HUES64 (cell line): Measurements from ENCODE around the gene KLRF2.

Experiments
- H3K27ac ChIP-seq: 2 replicates; pipeline ENCODE4 v1.7.0; 2013; ENCODE audit warnings: low read depth, low read length, inconsistent platforms
- H3K27me3 ChIP-seq: 2 replicates; pipeline ENCODE4 v1.6.1; 2013; ENCODE audit warnings: mild to moderate bottlenecking, low read length; ENCODE audit not compliant: insufficient read depth
- H3K36me3 ChIP-seq: 2 replicates; pipeline ENCODE4 v1.6.1; 2013; ENCODE audit warnings: mild to moderate bottlenecking, low read length; ENCODE audit not compliant: insufficient read depth
- H3K4me1 ChIP-seq: 2 replicates; pipeline ENCODE4 v1.6.1; 2013; ENCODE audit warnings: mild to moderate bottlenecking, low read length, moderate library complexity; ENCODE audit not compliant: insufficient read depth
- H3K4me3 ChIP-seq: 2 replicates; pipeline ENCODE4 v1.5.1; 2013; ENCODE audit warnings: mild to moderate bottlenecking, low read length, moderate library complexity
- H3K9ac ChIP-seq: 2 replicates; pipeline ENCODE4 v1.6.1; 2013; ENCODE audit warnings: mild to moderate bottlenecking, low read depth, low read length
- H3K9me3 ChIP-seq: 2 replicates; pipeline ENCODE4 v1.6.1; 2013; ENCODE audit warnings: low read depth, low read length; ENCODE audit not compliant: insufficient read depth
- WGBS: fragments of 150-250, 120-280 bp; methylation state at CpG from one replicate; pipeline ENCODE4 v1.1.7; 2013; ENCODE audit warnings: missing lambda C conversion rate; 5-methylcytosine and 5-hydroxymethylcytosine counted together

The KLRF2 gene

GRCh38 chr12:9888665-9889273 is 7.5 kb downstream of the KLRF2 start:
- no peak overlapping the region for H3K9ac ChIP-seq
- WGBS, result 93% methylated on average over 4 of the region's 4 CpGs

GRCh38 chr12:9895215-9895971 is 14.1 kb downstream of the KLRF2 start:
- Histone ChIP-seq H3K27me3 (no peaks in the 10 kb centered on the region), H3K4me1 (no peaks in the 10 kb centered on the region), H3K4me3 (no peak overlapping the region), H3K36me3 (no peaks in the 10 kb centered on the region), H3K9ac (no peak overlapping the region), H3K27ac (no peak overlapping the region), H3K9me3 (no peaks in the 10 kb centered on the region)
- WGBS, result 93% methylated on average over 5 of the region's 6 CpGs

More at GRCh38 chr12:9888665-9889273, 7.5 kb downstream of the KLRF2 start:
- H3K4me3 ChIP-seq, result no peak overlapping the region
- H3K27me3 ChIP-seq, result no peaks in the 10 kb centered on the region
- H3K4me1 ChIP-seq, result no peaks in the 10 kb centered on the region
- no peaks in the 10 kb centered on the region for H3K9me3 ChIP-seq
- H3K27ac ChIP-seq, result no peak overlapping the region
- no peaks in the 10 kb centered on the region for H3K36me3 ChIP-seq

- Histone ChIP-seq H3K27ac (no peak overlapping the region), H3K4me3 (no peak overlapping the region), H3K9me3 (peaks cover 9% of the 10 kb centered on the region; the same call in 1 of the 2 replicates), H3K4me1 (no peaks in the 10 kb centered on the region), H3K27me3 (no peaks in the 10 kb centered on the region), H3K9ac (no peak overlapping the region), H3K36me3 (no peaks in the 10 kb centered on the region)
- WGBS, result 91% methylated on average over 6 of the region's 6 CpGs
Measured at GRCh38 chr12:9897535-9897934, 16.2 kb downstream of the KLRF2 start.

- H3K9me3 ChIP-seq, result peaks cover 26% of the 10 kb centered on the region
- WGBS, result 75% methylated on average over 2 of the region's 2 CpGs
- no peaks in the 10 kb centered on the region for H3K4me1 ChIP-seq
- H3K27ac ChIP-seq, result no peak overlapping the region
- no peaks in the 10 kb centered on the region for H3K36me3 ChIP-seq
- H3K27me3 ChIP-seq, result no peaks in the 10 kb centered on the region
- no peak overlapping the region for H3K4me3 ChIP-seq
- H3K9ac ChIP-seq, result no peak overlapping the region
Measured at GRCh38 chr12:9899209-9899608, 17.9 kb downstream of the KLRF2 start.

- Histone ChIP-seq H3K27me3 (no peaks in the 10 kb centered on the region), H3K27ac (no peak overlapping the region), H3K9ac (no peak overlapping the region), H3K9me3 (peaks cover 28% of the 10 kb centered on the region), H3K4me1 (no peaks in the 10 kb centered on the region), H3K36me3 (no peaks in the 10 kb centered on the region), H3K4me3 (no peak overlapping the region)
- WGBS, result 94% methylated on average over 2 of the region's 2 CpGs
Measured at GRCh38 chr12:9900930-9901329, 19.6 kb downstream of the KLRF2 start.

- Histone ChIP-seq H3K4me1 (no peaks in the 10 kb centered on the region), H3K9ac (no peak overlapping the region), H3K27me3 (no peaks in the 10 kb centered on the region), H3K27ac (no peak overlapping the region), H3K4me3 (no peak overlapping the region), H3K36me3 (no peaks in the 10 kb centered on the region), H3K9me3 (peaks cover 31% of the 10 kb centered on the region)
- 97% methylated on average over 7 of the region's 7 CpGs for WGBS
Measured at GRCh38 chr12:9902539-9903228, 21.4 kb downstream of the KLRF2 start.

- H3K4me1 ChIP-seq, result no peaks in the 10 kb centered on the region
- 77% methylated on average over 2 of the region's 2 CpGs for whole genome bisulfite sequencing
- H3K27me3 ChIP-seq, result no peaks in the 10 kb centered on the region
- no peak overlapping the region for H3K4me3 ChIP-seq
- H3K36me3 ChIP-seq, result no peaks in the 10 kb centered on the region
- no peak overlapping the region for H3K27ac ChIP-seq
- no peak overlapping the region for H3K9ac ChIP-seq
- H3K9me3 ChIP-seq, result peaks cover 61% of the 10 kb centered on the region
Measured at GRCh38 chr12:9906873-9907272, 25.6 kb downstream of the KLRF2 start.

- H3K4me3 ChIP-seq, result no peak overlapping the region
- peaks cover 60% of the 10 kb centered on the region for H3K9me3 ChIP-seq
- no peaks in the 10 kb centered on the region for H3K4me1 ChIP-seq
- H3K36me3 ChIP-seq, result no peaks in the 10 kb centered on the region
- no peaks in the 10 kb centered on the region for H3K27me3 ChIP-seq
- no peak overlapping the region for H3K27ac ChIP-seq
- WGBS, result 94% methylated on average over 7 of the region's 7 CpGs
- no peak overlapping the region for H3K9ac ChIP-seq
Measured at GRCh38 chr12:9907769-9908168, 26.5 kb downstream of the KLRF2 start.

- peaks cover 55% of the 10 kb centered on the region for H3K9me3 ChIP-seq
- H3K4me1 ChIP-seq, result no peaks in the 10 kb centered on the region
- no peaks in the 10 kb centered on the region for H3K27me3 ChIP-seq
- no peak overlapping the region for H3K27ac ChIP-seq
- no peak overlapping the region for H3K4me3 ChIP-seq
- WGBS, result 90% methylated on average over 4 of the region's 4 CpGs
- no peaks in the 10 kb centered on the region for H3K36me3 ChIP-seq
- no peak overlapping the region for H3K9ac ChIP-seq
Measured at GRCh38 chr12:9908350-9908749, 27.1 kb downstream of the KLRF2 start.

GRCh38 chr12:9909724-9910123 is 28.4 kb downstream of the KLRF2 start:
- Histone ChIP-seq H3K9ac (no peak overlapping the region), H3K36me3 (no peaks in the 10 kb centered on the region), H3K27me3 (no peaks in the 10 kb centered on the region), H3K9me3 (peaks cover 44% of the 10 kb centered on the region), H3K4me1 (no peaks in the 10 kb centered on the region), H3K27ac (no peak overlapping the region), H3K4me3 (no peak overlapping the region)

- no peak overlapping the region for H3K4me3 ChIP-seq
- no peaks in the 10 kb centered on the region for H3K4me1 ChIP-seq
- WGBS, result 94% methylated on average over 7 of the region's 7 CpGs
- H3K9me3 ChIP-seq, result peaks cover 44% of the 10 kb centered on the region
- H3K27me3 ChIP-seq, result no peaks in the 10 kb centered on the region
- H3K9ac ChIP-seq, result no peak overlapping the region
- H3K36me3 ChIP-seq, result no peaks in the 10 kb centered on the region
- H3K27ac ChIP-seq, result no peak overlapping the region; the same call in 1 of the 2 replicates
Measured at GRCh38 chr12:9910716-9911421, 29.6 kb downstream of the KLRF2 start.
